ENCODE data around the gene ITPKB.

The ITPKB gene

GRCh38 chr1:226695335-226695900, 43.7 kb downstream of the ITPKB start:
- DNase-seq (ENCODE audit: extremely low read depth, insufficient read length) = no peak

GRCh38 chr1:226692823-226693222, 46.3 kb downstream of the ITPKB start:
- DNase-seq (ENCODE audit: extremely low read depth, insufficient read length) = no peak
- no peak for TF ChIP-seq CTCF (IDR thresholded peaks at IDR 0.05; ENCODE audit: insufficient read depth, low read length, poor library complexity, severe bottlenecking)
- H3K36me3 ChIP-seq (ENCODE audit: control insufficient read depth, insufficient read depth, low read length) = 0 out of 2 replicates have a peak, but pooled peaks cover 2% of the 10 kb centered on the region
- H3K4me3 ChIP-seq (replicated peaks; ENCODE audit: low read depth, low read length) = no peak overlapping the region
- H3K27me3 ChIP-seq (replicated peaks; ENCODE audit: control insufficient read depth, insufficient read depth, low read length) = no peaks in the 10 kb centered on the region

More at GRCh38 chr1:226695335-226695900, 43.7 kb downstream of the ITPKB start:
- Histone ChIP-seq H3K4me3 (replicated peaks; ENCODE audit: low read depth, low read length) (no peak overlapping the region), H3K36me3 (ENCODE audit: control insufficient read depth, insufficient read depth, low read length) (peaks cover 3% of the 10 kb centered on the region; the same call in 1 of the 2 replicates), H3K27me3 (replicated peaks; ENCODE audit: control insufficient read depth, insufficient read depth, low read length) (no peaks in the 10 kb centered on the region)
- TF ChIP-seq CTCF (IDR thresholded peaks at IDR 0.05; ENCODE audit: insufficient read depth, low read length, poor library complexity, severe bottlenecking) = no peak

GRCh38 chr1:226692051-226692792, 46.9 kb downstream of the ITPKB start:
- no peak for DNase-seq (ENCODE audit: extremely low read depth, insufficient read length)
- no peak overlapping the region for H3K4me3 ChIP-seq (replicated peaks; ENCODE audit: low read depth, low read length)
- 0 out of 2 replicates have a peak, but pooled peaks cover 2% of the 10 kb centered on the region for H3K36me3 ChIP-seq (ENCODE audit: control insufficient read depth, insufficient read depth, low read length)
- no peak for TF ChIP-seq CTCF (IDR thresholded peaks at IDR 0.05; ENCODE audit: insufficient read depth, low read length, poor library complexity, severe bottlenecking)
- no peaks in the 10 kb centered on the region for H3K27me3 ChIP-seq (replicated peaks; ENCODE audit: control insufficient read depth, insufficient read depth, low read length)

GRCh38 chr1:226691247-226691646, 47.8 kb downstream of the ITPKB start:
- no peaks in the 10 kb centered on the region for H3K27me3 ChIP-seq (replicated peaks; ENCODE audit: control insufficient read depth, insufficient read depth, low read length)
- no peak overlapping the region for H3K4me3 ChIP-seq (replicated peaks; ENCODE audit: low read depth, low read length)
- no peak for DNase-seq (ENCODE audit: extremely low read depth, insufficient read length)
- TF ChIP-seq CTCF (IDR thresholded peaks at IDR 0.05; ENCODE audit: insufficient read depth, low read length, poor library complexity, severe bottlenecking) = no peak
- 0 out of 2 replicates have a peak, but pooled peaks cover 2% of the 10 kb centered on the region for H3K36me3 ChIP-seq (ENCODE audit: control insufficient read depth, insufficient read depth, low read length)

GRCh38 chr1:226690460-226690982, 48.6 kb downstream of the ITPKB start:
- H3K4me3 ChIP-seq (replicated peaks; ENCODE audit: low read depth, low read length) = no peak overlapping the region
- no peak for DNase-seq (ENCODE audit: extremely low read depth, insufficient read length)
- no peak for TF ChIP-seq CTCF (IDR thresholded peaks at IDR 0.05; ENCODE audit: insufficient read depth, low read length, poor library complexity, severe bottlenecking)
- H3K27me3 ChIP-seq (replicated peaks; ENCODE audit: control insufficient read depth, insufficient read depth, low read length) = no peaks in the 10 kb centered on the region
- H3K36me3 ChIP-seq (ENCODE audit: control insufficient read depth, insufficient read depth, low read length) = 0 out of 2 replicates have a peak, but pooled peaks cover 2% of the 10 kb centered on the region
